ENCODE data around the gene OLR1. TPM values are rescaled to one million over a fixed set of nuclear protein-coding genes. Genes with fewer than 3 reads are reported as not detected.

OLR1 gene
- total RNA-seq, 1 donor = under 0.01 TPM

- peak overlapping the region; percentile 80 for H3K4me3 ChIP-seq (ENCODE audit: insufficient read depth, low read length)
- H3K79me2 ChIP-seq (ENCODE audit: insufficient read depth, low read length) = peaks cover 26% of the 10 kb centered on the region
- TF ChIP-seq CTCF (IDR thresholded peaks at IDR 0.05; ENCODE audit: extremely low read depth, low read depth, low read length) = no peak
- DNase-seq (ENCODE audit: insufficient read length, low spot score, missing footprints) = peak; percentile 86
- H3K36me3 ChIP-seq (ENCODE audit: insufficient read depth, low read length) = no peaks in the 10 kb centered on the region
- peak overlapping the region; percentile 93 for H3K4me2 ChIP-seq (ENCODE audit: insufficient read depth, low read length)
- peak overlapping the region; percentile 77 for H2AFZ ChIP-seq (ENCODE audit: low read length)
- no peaks in the 10 kb centered on the region for H3K9me3 ChIP-seq (ENCODE audit: low read depth, low read length)
- H3K27ac ChIP-seq (ENCODE audit: low read depth, low read length) = peak overlapping the region; percentile 97
- no peaks in the 10 kb centered on the region for H3K27me3 ChIP-seq (ENCODE audit: insufficient read depth, low read length)
- H3K4me1 ChIP-seq (ENCODE audit: insufficient read depth, low read length) = peaks cover 17% of the 10 kb centered on the region
- peaks cover 11% of the 10 kb centered on the region for H4K20me1 ChIP-seq (ENCODE audit: insufficient read depth, low read length)
Observed at GRCh38 chr12:10213168-10214135, 41.5 kb upstream of the OLR1 start.

DNA sequence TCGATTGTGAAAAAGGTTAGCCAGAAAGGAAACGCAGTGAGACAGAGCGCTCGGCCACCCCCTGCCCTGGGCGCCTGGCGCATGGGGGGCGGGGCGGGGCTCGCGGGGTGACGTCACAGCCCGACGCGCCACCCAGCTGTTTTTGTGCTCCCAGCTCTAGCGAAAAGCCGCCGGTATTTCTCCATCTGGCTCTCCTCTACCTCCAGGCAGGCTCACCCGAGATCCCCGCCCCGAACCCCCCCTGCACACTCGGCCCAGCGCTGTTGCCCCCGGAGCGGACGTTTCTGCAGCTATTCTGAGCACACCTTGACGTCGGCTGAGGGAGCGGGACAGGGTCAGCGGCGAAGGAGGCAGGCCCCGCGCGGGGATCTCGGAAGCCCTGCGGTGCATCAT lies 40.8 kb upstream of the OLR1 start, which contains the start of gene GABARAPL1:
Gene GABARAPL1, plus strand, starts transcription at position 139 of the 393 bp plus-strand sequence. Its CDS starts 253 bp downstream, at position 392.
- peak within 1 kb of the TSS; percentile 77 for H2AFZ ChIP-seq (ENCODE audit: low read length)
- H3K9me3 ChIP-seq (ENCODE audit: low read depth, low read length) = no peaks in the 10 kb centered on the region
- DNase-seq (ENCODE audit: insufficient read length, low spot score, missing footprints) = peak; percentile 93
- H3K27ac ChIP-seq (ENCODE audit: low read depth, low read length) = peak within 1 kb of the TSS; percentile 97
- no peak for TF ChIP-seq CTCF (IDR thresholded peaks at IDR 0.05; ENCODE audit: extremely low read depth, low read depth, low read length)
- peaks cover 8% of the 10 kb centered on the region for H4K20me1 ChIP-seq (ENCODE audit: insufficient read depth, low read length)
- peak within 1 kb of the TSS; percentile 80 for H3K4me3 ChIP-seq (ENCODE audit: insufficient read depth, low read length)
- no peaks in the 10 kb centered on the region for H3K27me3 ChIP-seq (ENCODE audit: insufficient read depth, low read length)
- peak within 1 kb of the TSS; percentile 93 for H3K4me2 ChIP-seq (ENCODE audit: insufficient read depth, low read length)
- H3K36me3 ChIP-seq (ENCODE audit: insufficient read depth, low read length) = no peaks in the 10 kb centered on the region
- peaks cover 23% of the 10 kb centered on the region for H3K79me2 ChIP-seq (ENCODE audit: insufficient read depth, low read length)
- H3K4me1 ChIP-seq (ENCODE audit: insufficient read depth, low read length) = peaks cover 17% of the 10 kb centered on the region

DNA sequence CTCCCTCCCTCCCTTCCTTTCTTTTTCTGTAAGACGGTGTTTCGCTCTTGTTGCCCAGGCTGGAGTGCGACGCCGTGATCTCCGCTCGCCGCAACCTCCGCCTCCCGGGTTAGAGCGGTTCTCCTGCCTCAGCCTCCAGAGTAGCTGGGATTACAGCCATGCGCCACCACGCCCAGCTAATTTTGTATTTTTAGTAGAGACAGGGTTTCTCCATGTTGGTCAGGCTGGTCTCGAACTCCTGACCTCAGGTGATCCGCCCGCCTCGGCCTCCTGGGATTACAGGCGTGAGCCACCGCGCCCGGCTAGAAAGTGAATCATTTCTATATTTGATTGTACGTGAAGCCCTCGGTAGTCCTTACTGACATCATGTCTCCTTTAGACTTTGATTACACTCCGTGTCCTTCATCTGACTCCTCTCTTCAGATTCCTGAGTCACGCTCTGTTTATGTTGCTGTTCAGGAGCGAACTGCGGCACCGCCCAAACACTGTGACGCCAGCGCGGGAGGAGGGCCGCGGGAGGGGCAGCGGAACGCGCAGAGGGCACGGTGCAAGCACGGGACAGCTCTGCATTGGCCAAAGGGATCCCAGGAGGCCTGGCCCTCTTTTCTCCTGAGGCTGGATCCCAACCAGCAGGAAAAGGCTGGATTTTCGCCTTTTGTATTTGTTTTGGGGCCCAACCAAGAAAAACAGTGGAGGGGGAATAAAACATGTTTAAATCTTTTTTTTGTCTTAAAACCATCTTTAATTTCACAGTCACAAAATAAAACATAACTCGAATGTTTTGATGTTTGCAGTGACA lies 40.2 kb upstream of the OLR1 start:
- peak overlapping the region; percentile 93 for H3K4me2 ChIP-seq (ENCODE audit: insufficient read depth, low read length)
- no peaks in the 10 kb centered on the region for H3K36me3 ChIP-seq (ENCODE audit: insufficient read depth, low read length)
- H3K4me3 ChIP-seq (ENCODE audit: insufficient read depth, low read length) = peak overlapping the region; percentile 80
- peaks cover 8% of the 10 kb centered on the region for H4K20me1 ChIP-seq (ENCODE audit: insufficient read depth, low read length)
- peaks cover 23% of the 10 kb centered on the region for H3K79me2 ChIP-seq (ENCODE audit: insufficient read depth, low read length)
- H3K27ac ChIP-seq (ENCODE audit: low read depth, low read length) = peak overlapping the region; percentile 97
- DNase-seq (ENCODE audit: insufficient read length, low spot score, missing footprints) = peak; percentile 98
- no peak for TF ChIP-seq CTCF (IDR thresholded peaks at IDR 0.05; ENCODE audit: extremely low read depth, low read depth, low read length)
- H3K9me3 ChIP-seq (ENCODE audit: low read depth, low read length) = no peaks in the 10 kb centered on the region
- H2AFZ ChIP-seq (ENCODE audit: low read length) = no peak overlapping the region
- H3K27me3 ChIP-seq (ENCODE audit: insufficient read depth, low read length) = no peaks in the 10 kb centered on the region
- H3K4me1 ChIP-seq (ENCODE audit: insufficient read depth, low read length) = peaks cover 17% of the 10 kb centered on the region
